ENCODE data around the gene COL19A1. TPM values are rescaled to one million over a fixed set of nuclear protein-coding genes. Genes with fewer than 3 reads are reported as not detected.

COL19A1 gene
- total RNA-seq, 2 experiments from 2014 or later = 0.03 TPM; not detected in 1

- no peaks in the 10 kb centered on the region for H3K4me1 ChIP-seq (ENCODE audit: insufficient read depth, low read length, poor library complexity, severe bottlenecking)
- H3K79me2 ChIP-seq (ENCODE audit: insufficient read depth, low read depth, low read length) = no peaks in the 10 kb centered on the region
- DNase-seq (ENCODE audit: low spot score) = no peak
- no peak overlapping the region for H3K4me2 ChIP-seq (ENCODE audit: low read length)
- POLR2A ChIA-PET = interaction anchor here (0.9 kb wide), 1 partner anchor 25 kb away, joined by 4 read pairs; no protein-coding TSS in a partner anchor
- no peaks in the 10 kb centered on the region for H4K20me1 ChIP-seq (ENCODE audit: insufficient read depth, low read length)
- no peak overlapping the region for H3K27ac ChIP-seq (ENCODE audit: low read depth, low read length, poor library complexity, severe bottlenecking)
- no TSS peak for BruUV-seq (replicated peaks)
- intact Hi-C loops (cut with micrococcal nuclease; ENCODE audit: unreplicated experiment) = no loop called here
- CTCF ChIA-PET (ENCODE audit: unreplicated experiment) = no interaction called here
- TF ChIP-seq CTCF (conservative IDR thresholded peaks at IDR 0.05; ENCODE audit: low read length) (no peak), EZH2phosphoT487 (IDR thresholded peaks at IDR 0.05; ENCODE audit: borderline replicate concordance, low read depth, low read length) (no peak)
- no peaks in the 10 kb centered on the region for H3K9me3 ChIP-seq (ENCODE audit: low read length)
- H3K4me3 ChIP-seq (ENCODE audit: low read depth, low read length, poor library complexity, severe bottlenecking) = no peak overlapping the region
- H2AFZ ChIP-seq (ENCODE audit: low read length) = no peak overlapping the region
- H3K36me3 ChIP-seq (ENCODE audit: insufficient read depth, low read length) = no peaks in the 10 kb centered on the region
- H3K9me2 ChIP-seq (ENCODE audit: insufficient read depth, low read length) = no peaks in the 10 kb centered on the region; the same call in 1 of the 2 replicates
These were observed 118.8 kb downstream of the COL19A1 start for GRCh38 chr6:69985180-69985579.

GRCh38 chr6:69987550-69987949, 121.2 kb downstream of the COL19A1 start:
- DNase-seq (ENCODE audit: low spot score) = no peak
- no peak overlapping the region for H2AFZ ChIP-seq (ENCODE audit: low read length)
- no peaks in the 10 kb centered on the region for H3K9me3 ChIP-seq (ENCODE audit: low read length)
- no TSS peak for BruUV-seq (replicated peaks)
- ChIA-PET POLR2A (no interaction called here), CTCF (ENCODE audit: unreplicated experiment) (no interaction called here)
- TF ChIP-seq CTCF (conservative IDR thresholded peaks at IDR 0.05; ENCODE audit: low read length) (no peak), EZH2phosphoT487 (IDR thresholded peaks at IDR 0.05; ENCODE audit: borderline replicate concordance, low read depth, low read length) (no peak)
- H3K79me2 ChIP-seq (ENCODE audit: insufficient read depth, low read depth, low read length) = no peaks in the 10 kb centered on the region
- H3K9me2 ChIP-seq (ENCODE audit: insufficient read depth, low read length) = no peaks in the 10 kb centered on the region; the same call in 1 of the 2 replicates
- no peaks in the 10 kb centered on the region for H3K4me1 ChIP-seq (ENCODE audit: insufficient read depth, low read length, poor library complexity, severe bottlenecking)
- H3K36me3 ChIP-seq (ENCODE audit: insufficient read depth, low read length) = no peaks in the 10 kb centered on the region
- H3K4me3 ChIP-seq (ENCODE audit: low read depth, low read length, poor library complexity, severe bottlenecking) = no peak overlapping the region
- no peaks in the 10 kb centered on the region for H4K20me1 ChIP-seq (ENCODE audit: insufficient read depth, low read length)
- H3K4me2 ChIP-seq (ENCODE audit: low read length) = no peak overlapping the region
- intact Hi-C loops (cut with micrococcal nuclease; ENCODE audit: unreplicated experiment) = no loop called here
- no peak overlapping the region for H3K27ac ChIP-seq (ENCODE audit: low read depth, low read length, poor library complexity, severe bottlenecking)

GRCh38 chr6:69988458-69989126, 122.2 kb downstream of the COL19A1 start:
- no peak overlapping the region for H2AFZ ChIP-seq (ENCODE audit: low read length)
- ChIA-PET CTCF (ENCODE audit: unreplicated experiment) (no interaction called here), POLR2A (interaction anchor here (0.6 to 0.7 kb wide), 2 partner anchors 38 to 225 kb away, joined by 3 to 5 read pairs; no protein-coding TSS in a partner anchor)
- no peaks in the 10 kb centered on the region for H3K36me3 ChIP-seq (ENCODE audit: insufficient read depth, low read length)
- no TSS peak for BruUV-seq (replicated peaks)
- H3K4me1 ChIP-seq (ENCODE audit: insufficient read depth, low read length, poor library complexity, severe bottlenecking) = no peaks in the 10 kb centered on the region
- H3K27ac ChIP-seq (ENCODE audit: low read depth, low read length, poor library complexity, severe bottlenecking) = no peak overlapping the region
- no peaks in the 10 kb centered on the region for H4K20me1 ChIP-seq (ENCODE audit: insufficient read depth, low read length)
- no peaks in the 10 kb centered on the region for H3K9me3 ChIP-seq (ENCODE audit: low read length)
- H3K4me2 ChIP-seq (ENCODE audit: low read length) = no peak overlapping the region
- no peak for DNase-seq (ENCODE audit: low spot score)
- H3K79me2 ChIP-seq (ENCODE audit: insufficient read depth, low read depth, low read length) = no peaks in the 10 kb centered on the region
- intact Hi-C loops (cut with micrococcal nuclease; ENCODE audit: unreplicated experiment) = no loop called here
- TF ChIP-seq EZH2phosphoT487 (IDR thresholded peaks at IDR 0.05; ENCODE audit: borderline replicate concordance, low read depth, low read length) (no peak), CTCF (conservative IDR thresholded peaks at IDR 0.05; ENCODE audit: low read length) (no peak)
- H3K4me3 ChIP-seq (ENCODE audit: low read depth, low read length, poor library complexity, severe bottlenecking) = no peak overlapping the region
- no peaks in the 10 kb centered on the region; the same call in 1 of the 2 replicates for H3K9me2 ChIP-seq (ENCODE audit: insufficient read depth, low read length)
